Measurements from ENCODE around the gene PRPSAP1. TPM values are rescaled to one million over a fixed set of nuclear protein-coding genes. Genes with fewer than 3 reads are reported as not detected.

PRPSAP1 gene
- total and polyA plus RNA-seq, 4 donors = 29.7 to 64.4 (median 46.2) TPM

- ATAC-seq (ENCODE audit: low FRiP score) (no peak), DNase-seq (no peak)
- 92 to 96% methylated on average over 5 of the region's 5 CpGs for WGBS, 2 donors
- Histone ChIP-seq H3K9me3 (ENCODE audit: control insufficient read depth, low read length) (no peaks in the 10 kb centered on the region), H3K4me1 (ENCODE audit: control insufficient read depth in 1 of 2, insufficient read depth in 2 of 2, low read length in 2 of 2) (no peaks in the 10 kb centered on the region), H3K27ac (ENCODE audit: low read depth in 1 of 2, low read length in 2 of 2) (no peak overlapping the region), H3K36me3 (ENCODE audit: control insufficient read depth in 1 of 2, insufficient read depth in 2 of 2, low read length in 1 of 2) (no peaks in the 10 kb centered on the region), H3K4me3 (ENCODE audit: low read length in 2 of 2) (no peak overlapping the region), H3K27me3 (ENCODE audit: control insufficient read depth in 1 of 2, insufficient read depth in 2 of 2, low read length in 1 of 2) (no peaks in the 10 kb centered on the region)
- intact Hi-C loops (cut with DNase I) = no loop called here
Measured at GRCh38 chr17:76378548-76379274, 25.0 kb upstream of the PRPSAP1 start.

GRCh38 chr17:76376318-76377133 is 22.8 kb upstream of the PRPSAP1 start:
- Histone ChIP-seq H3K27me3 (ENCODE audit: control insufficient read depth in 1 of 2, insufficient read depth in 2 of 2, low read length in 1 of 2) (no peaks in the 10 kb centered on the region), H3K4me3 (ENCODE audit: low read length in 2 of 2) (no peak overlapping the region), H3K36me3 (ENCODE audit: control insufficient read depth in 1 of 2, insufficient read depth in 2 of 2, low read length in 1 of 2) (no peaks in the 10 kb centered on the region), H3K4me1 (ENCODE audit: control insufficient read depth in 1 of 2, insufficient read depth in 2 of 2, low read length in 2 of 2) (no peaks in the 10 kb centered on the region), H3K9me3 (ENCODE audit: control insufficient read depth, low read length) (no peaks in the 10 kb centered on the region), H3K27ac (ENCODE audit: low read depth in 1 of 2, low read length in 2 of 2) (no peak overlapping the region)
- DNase-seq (no peak), ATAC-seq (ENCODE audit: low FRiP score) (peak; percentile 33)
- intact Hi-C loops (cut with DNase I) = no loop called here
- WGBS, 2 donors = 72 to 77% methylated on average over 7 to 8 of the region's 8 CpGs

- intact Hi-C loops (cut with DNase I) = no loop called here
- H3K4me3 ChIP-seq (ENCODE audit: low read length in 2 of 2) = no peak overlapping the region
- no peaks in the 10 kb centered on the region for H3K9me3 ChIP-seq (ENCODE audit: control insufficient read depth, low read length)
- H3K4me1 ChIP-seq (ENCODE audit: control insufficient read depth in 1 of 2, insufficient read depth in 2 of 2, low read length in 2 of 2) = no peaks in the 10 kb centered on the region
- no peak for ATAC-seq (ENCODE audit: low FRiP score)
- H3K36me3 ChIP-seq (ENCODE audit: control insufficient read depth in 1 of 2, insufficient read depth in 2 of 2, low read length in 1 of 2) = no peaks in the 10 kb centered on the region
- no peak for DNase-seq
- no peaks in the 10 kb centered on the region for H3K27me3 ChIP-seq (ENCODE audit: control insufficient read depth in 1 of 2, insufficient read depth in 2 of 2, low read length in 1 of 2)
- no peak overlapping the region for H3K27ac ChIP-seq (ENCODE audit: low read depth in 1 of 2, low read length in 2 of 2)
- WGBS, 2 donors = 88 to 91% methylated on average over 16 of the region's 16 CpGs
Measured at GRCh38 chr17:76371656-76372628, 18.2 kb upstream of the PRPSAP1 start.

- intact Hi-C loops (cut with DNase I) = no loop called here
Measured at GRCh38 chr17:76370261-76370993, 16.7 kb upstream of the PRPSAP1 start.

GRCh38 chr17:76369804-76370203 is 16.1 kb upstream of the PRPSAP1 start:
- intact Hi-C loops (cut with DNase I) = no loop called here
- no peaks in the 10 kb centered on the region for H3K27me3 ChIP-seq (ENCODE audit: control insufficient read depth in 1 of 2, insufficient read depth in 2 of 2, low read length in 1 of 2)
- no peaks in the 10 kb centered on the region for H3K36me3 ChIP-seq (ENCODE audit: control insufficient read depth in 1 of 2, insufficient read depth in 2 of 2, low read length in 1 of 2)
- no peaks in the 10 kb centered on the region for H3K4me1 ChIP-seq (ENCODE audit: control insufficient read depth in 1 of 2, insufficient read depth in 2 of 2, low read length in 2 of 2)
- WGBS, 2 donors = 92 to 93% methylated on average over 7 of the region's 7 CpGs
- no peak overlapping the region for H3K27ac ChIP-seq (ENCODE audit: low read depth in 1 of 2, low read length in 2 of 2)
- H3K9me3 ChIP-seq (ENCODE audit: control insufficient read depth, low read length) = no peaks in the 10 kb centered on the region
- DNase-seq (no peak), ATAC-seq (ENCODE audit: low FRiP score) (no peak)
- no peak overlapping the region for H3K4me3 ChIP-seq (ENCODE audit: low read length in 2 of 2)

More at GRCh38 chr17:76370261-76370993, 16.7 kb upstream of the PRPSAP1 start:
- no peaks in the 10 kb centered on the region for H3K27me3 ChIP-seq (ENCODE audit: control insufficient read depth in 1 of 2, insufficient read depth in 2 of 2, low read length in 1 of 2)
- H3K9me3 ChIP-seq (ENCODE audit: control insufficient read depth, low read length) = no peaks in the 10 kb centered on the region
- 19 to 21% methylated on average over 11 of the region's 11 CpGs for WGBS, 2 donors
- ATAC-seq (ENCODE audit: low FRiP score) = peak; percentile 85
- peak overlapping the region in 1 of 2 donors; percentile 19 for H3K27ac ChIP-seq (ENCODE audit: low read depth in 1 of 2, low read length in 2 of 2)
- no peaks in the 10 kb centered on the region for H3K4me1 ChIP-seq (ENCODE audit: control insufficient read depth in 1 of 2, insufficient read depth in 2 of 2, low read length in 2 of 2)
- H3K36me3 ChIP-seq (ENCODE audit: control insufficient read depth in 1 of 2, insufficient read depth in 2 of 2, low read length in 1 of 2) = no peaks in the 10 kb centered on the region
- DNase-seq = peak; percentile 92 to 97
- no peak overlapping the region for H3K4me3 ChIP-seq (ENCODE audit: low read length in 2 of 2)

GRCh38 chr17:76369379-76369778 is 15.7 kb upstream of the PRPSAP1 start:
- Histone ChIP-seq H3K36me3 (ENCODE audit: control insufficient read depth in 1 of 2, insufficient read depth in 2 of 2, low read length in 1 of 2) (no peaks in the 10 kb centered on the region), H3K4me3 (ENCODE audit: low read length in 2 of 2) (no peak overlapping the region), H3K27me3 (ENCODE audit: control insufficient read depth in 1 of 2, insufficient read depth in 2 of 2, low read length in 1 of 2) (no peaks in the 10 kb centered on the region), H3K4me1 (ENCODE audit: control insufficient read depth in 1 of 2, insufficient read depth in 2 of 2, low read length in 2 of 2) (no peaks in the 10 kb centered on the region), H3K27ac (ENCODE audit: low read depth in 1 of 2, low read length in 2 of 2) (no peak overlapping the region), H3K9me3 (ENCODE audit: control insufficient read depth, low read length) (no peaks in the 10 kb centered on the region)
- intact Hi-C loops (cut with DNase I) = no loop called here
- no peak for ATAC-seq (ENCODE audit: low FRiP score)
- WGBS, 2 donors = 88 to 93% methylated on average over 10 of the region's 10 CpGs
- no peak for DNase-seq

GRCh38 chr17:76368545-76368944 is 14.8 kb upstream of the PRPSAP1 start:
- Histone ChIP-seq H3K9me3 (ENCODE audit: control insufficient read depth, low read length) (no peaks in the 10 kb centered on the region), H3K27ac (ENCODE audit: low read depth in 1 of 2, low read length in 2 of 2) (no peak overlapping the region), H3K36me3 (ENCODE audit: control insufficient read depth in 1 of 2, insufficient read depth in 2 of 2, low read length in 1 of 2) (no peaks in the 10 kb centered on the region), H3K27me3 (ENCODE audit: control insufficient read depth in 1 of 2, insufficient read depth in 2 of 2, low read length in 1 of 2) (no peaks in the 10 kb centered on the region), H3K4me3 (ENCODE audit: low read length in 2 of 2) (no peak overlapping the region), H3K4me1 (ENCODE audit: control insufficient read depth in 1 of 2, insufficient read depth in 2 of 2, low read length in 2 of 2) (no peaks in the 10 kb centered on the region)
- no peak for ATAC-seq (ENCODE audit: low FRiP score)
- intact Hi-C loops (cut with DNase I) = no loop called here
- 68 to 71% methylated on average over 11 of the region's 11 CpGs for WGBS, 2 donors
- no peak for DNase-seq

GRCh38 chr17:76367642-76368041 is 13.9 kb upstream of the PRPSAP1 start:
- no peaks in the 10 kb centered on the region for H3K36me3 ChIP-seq (ENCODE audit: control insufficient read depth in 1 of 2, insufficient read depth in 2 of 2, low read length in 1 of 2)
- no peak overlapping the region for H3K4me3 ChIP-seq (ENCODE audit: low read length in 2 of 2)
- ATAC-seq (ENCODE audit: low FRiP score) = no peak
- H3K9me3 ChIP-seq (ENCODE audit: control insufficient read depth, low read length) = no peaks in the 10 kb centered on the region
- no peak overlapping the region for H3K27ac ChIP-seq (ENCODE audit: low read depth in 1 of 2, low read length in 2 of 2)
- no peaks in the 10 kb centered on the region for H3K27me3 ChIP-seq (ENCODE audit: control insufficient read depth in 1 of 2, insufficient read depth in 2 of 2, low read length in 1 of 2)
- DNase-seq = no peak
- WGBS, 2 donors = 70 to 77% methylated on average over 6 of the region's 6 CpGs
- no peaks in the 10 kb centered on the region for H3K4me1 ChIP-seq (ENCODE audit: control insufficient read depth in 1 of 2, insufficient read depth in 2 of 2, low read length in 2 of 2)
- intact Hi-C loops (cut with DNase I) = no loop called here

All from aorta (tissue), 5 donors.